Mesodermal cell (in vitro differentiated cells): ENCODE data around the gene RNF19B.
A peak's percentile ranks its signal among the peaks of the same experiment; 100 is the strongest.

Experiments used
- H3K27ac ChIP-seq: 2 replicates; pipeline ENCODE4 v1.7.0; 2013; ENCODE audit warnings: mild to moderate bottlenecking, low read depth, low read length, moderate library complexity; ENCODE audit not compliant: severe bottlenecking
- H3K36me3 ChIP-seq: 2 replicates; pipeline ENCODE4 v1.7.1; 2013; ENCODE audit warnings: mild to moderate bottlenecking, low read length, moderate library complexity; ENCODE audit not compliant: control insufficient read depth, insufficient read depth
- H3K4me1 ChIP-seq: one replicate; pipeline ENCODE4 v1.7.1; 2013; ENCODE audit warnings: mild to moderate bottlenecking, low read length; ENCODE audit not compliant: insufficient read depth, control insufficient read depth, poor library complexity, severe bottlenecking
- H3K4me3 ChIP-seq: 2 replicates; pipeline ENCODE4 v1.7.0; 2013; ENCODE audit warnings: low read length, control low read depth, mild to moderate bottlenecking; ENCODE audit not compliant: insufficient read depth, poor library complexity, severe bottlenecking; ENCODE audit errors: extremely low read depth
- H3K9me3 ChIP-seq: 2 replicates; pipeline ENCODE4 v1.7.1; 2013; ENCODE audit warnings: mild to moderate bottlenecking, low read length, moderate library complexity; ENCODE audit not compliant: control insufficient read depth
- WGBS, 2 experiments: methylation state at CpG; one replicate each; pipeline ENCODE4 v1.1.5; 2013; ENCODE audit warnings: missing lambda C conversion rate in 2 of 2; ENCODE audit not compliant: insufficient coverage in 2 of 2; 5-methylcytosine and 5-hydroxymethylcytosine counted together

RNF19B gene

GRCh38 chr1:32899586-32900296, 64.9 kb downstream of the RNF19B start:
- Histone ChIP-seq H3K4me3 (no peak overlapping the region), H3K4me1 (no peaks in the 10 kb centered on the region), H3K9me3 (no peaks in the 10 kb centered on the region), H3K27ac (no peak overlapping the region), H3K36me3 (no peaks in the 10 kb centered on the region)
- 82 to 85% methylated on average over 5 of the region's 7 CpGs for WGBS, 2 experiments

GRCh38 chr1:32898958-32899357, 65.7 kb downstream of the RNF19B start:
- WGBS, 2 experiments: 100% methylated on average over 2 of the region's 3 CpGs; no CpG with 5 or more reads in 1 of the 2 experiments
- H3K36me3 ChIP-seq: no peaks in the 10 kb centered on the region

GRCh38 chr1:32898056-32898455, 66.6 kb downstream of the RNF19B start:
- Histone ChIP-seq H3K36me3 (no peaks in the 10 kb centered on the region), H3K27ac (no peak overlapping the region), H3K4me1 (peaks cover 7% of the 10 kb centered on the region), H3K4me3 (no peak overlapping the region), H3K9me3 (no peaks in the 10 kb centered on the region)
- 97 to 98% methylated on average over 4 to 9 of the region's 9 CpGs for WGBS, 2 experiments

More at GRCh38 chr1:32898958-32899357, 65.7 kb downstream of the RNF19B start:
- Histone ChIP-seq H3K9me3 (no peaks in the 10 kb centered on the region), H3K4me1 (peaks cover 1% of the 10 kb centered on the region), H3K27ac (no peak overlapping the region), H3K4me3 (no peak overlapping the region)

GRCh38 chr1:32897082-32898049, 67.2 kb downstream of the RNF19B start:
- 90 to 91% methylated on average over 11 of the region's 11 CpGs for WGBS, 2 experiments
- Histone ChIP-seq H3K4me1 (peaks cover 7% of the 10 kb centered on the region), H3K9me3 (no peaks in the 10 kb centered on the region), H3K4me3 (no peak overlapping the region), H3K27ac (no peak overlapping the region), H3K36me3 (no peaks in the 10 kb centered on the region)

- Histone ChIP-seq H3K27ac (no peak overlapping the region), H3K4me1 (peaks cover 7% of the 10 kb centered on the region), H3K36me3 (no peaks in the 10 kb centered on the region), H3K9me3 (no peaks in the 10 kb centered on the region), H3K4me3 (no peak overlapping the region)
- 88 to 93% methylated on average over 5 of the region's 5 CpGs for WGBS, 2 experiments
Measured at GRCh38 chr1:32896451-32896850, 68.2 kb downstream of the RNF19B start.

GRCh38 chr1:32895325-32896215, 69.0 kb downstream of the RNF19B start:
- Histone ChIP-seq H3K4me3 (no peak overlapping the region), H3K4me1 (peaks cover 7% of the 10 kb centered on the region), H3K9me3 (no peaks in the 10 kb centered on the region), H3K36me3 (no peaks in the 10 kb centered on the region), H3K27ac (no peak overlapping the region)
- WGBS, 2 experiments: 93 to 96% methylated on average over 19 to 21 of the region's 26 CpGs

- WGBS, 2 experiments: 77 to 84% methylated on average over 3 to 5 of the region's 6 CpGs
- H3K36me3 ChIP-seq: no peaks in the 10 kb centered on the region
- no peak overlapping the region for H3K4me3 ChIP-seq
- no peaks in the 10 kb centered on the region for H3K9me3 ChIP-seq
- H3K4me1 ChIP-seq: peaks cover 7% of the 10 kb centered on the region
- H3K27ac ChIP-seq: no peak overlapping the region
Measured at GRCh38 chr1:32894681-32895080, 69.9 kb downstream of the RNF19B start.

GRCh38 chr1:32894019-32894600, 70.5 kb downstream of the RNF19B start:
- H3K36me3 ChIP-seq: no peaks in the 10 kb centered on the region
- 52 to 80% methylated on average over 2 to 4 of the region's 8 CpGs for WGBS, 2 experiments
- H3K4me3 ChIP-seq: peak overlapping the region; percentile 47
- H3K9me3 ChIP-seq: no peaks in the 10 kb centered on the region
- no peak overlapping the region for H3K27ac ChIP-seq
- peaks cover 7% of the 10 kb centered on the region for H3K4me1 ChIP-seq

GRCh38 chr1:32893198-32894018, 71.2 kb downstream of the RNF19B start:
- Histone ChIP-seq H3K9me3 (no peaks in the 10 kb centered on the region), H3K36me3 (no peaks in the 10 kb centered on the region), H3K4me3 (peak overlapping the region; percentile 47), H3K27ac (peak overlapping the region; percentile 5), H3K4me1 (peaks cover 7% of the 10 kb centered on the region)
- 3 to 4% methylated on average over 21 to 43 of the region's 58 CpGs for WGBS, 2 experiments
